WERI-Rb-1 (cell line): ENCODE results near the gene CDKN2C.
"Not testable (repeated sequence)": the region's sequence is repeated elsewhere in the genome, so short reads cannot be mapped to it uniquely, and the experiment has no call there.

Experiments used
- DNase-seq: peaks from one replicate; pipeline ENCODE4 v3.0.0-alpha.2; 2020
- H3K27ac ChIP-seq: fragments of 250-450 bp; sonication (Bioruptor Pico); 2 replicates; pipeline ENCODE4 v1.5.1; 2020; ENCODE audit warnings: mild to moderate bottlenecking, moderate library complexity
- H3K27me3 ChIP-seq: fragments of 250-450 bp; sonication (Bioruptor Pico); 2 replicates; pipeline ENCODE4 v1.5.1; 2021; ENCODE audit warnings: mild to moderate bottlenecking, low read depth, moderate library complexity; ENCODE audit not compliant: insufficient read depth, severe bottlenecking
- H3K36me3 ChIP-seq: fragments of 250-450 bp; sonication (Bioruptor Pico); 2 replicates; pipeline ENCODE4 v1.5.1; 2020; ENCODE audit warnings: mild to moderate bottlenecking, moderate library complexity
- H3K4me3 ChIP-seq: 2 replicates; pipeline ENCODE4 v1.5.1; 2011; ENCODE audit warnings: low read depth, mild to moderate bottlenecking, control low read depth, low read length
- H3K9me3 ChIP-seq: fragments of 250-450 bp; sonication (Bioruptor Pico); 2 replicates; pipeline ENCODE4 v1.5.1; 2021; ENCODE audit warnings: mild to moderate bottlenecking, moderate library complexity; ENCODE audit not compliant: severe bottlenecking
- TF ChIP-seq, protein P1 (sequence below): IDR thresholded peaks from 2 replicates; pipeline ENCODE4 v1.5.1; 2011; ENCODE audit warnings: low read depth, mild to moderate bottlenecking, control low read depth, inconsistent platforms, low read length

Gene CDKN2C

DNA sequence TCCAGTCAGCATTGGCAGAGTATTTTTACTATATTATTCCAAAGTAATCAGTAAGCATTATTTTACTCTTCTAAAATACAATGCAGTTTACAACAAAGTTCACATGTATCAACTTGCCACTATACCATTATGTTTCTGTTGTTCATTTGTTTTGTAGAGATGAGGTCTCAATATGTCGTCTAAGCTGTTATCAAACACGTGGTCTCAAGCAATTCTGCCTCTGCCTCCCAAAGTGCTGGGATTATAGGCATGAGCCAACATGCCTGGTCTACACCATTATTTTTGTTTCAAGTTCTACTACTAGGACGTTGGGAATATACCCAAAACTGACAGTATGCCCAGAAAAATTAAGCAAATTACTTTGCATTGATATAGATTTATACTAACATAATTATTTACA, 29.8 kb upstream of the CDKN2C start:
- H3K27me3 ChIP-seq, result no peaks in the 10 kb centered on the region
- H3K4me3 ChIP-seq, result no peak overlapping the region
- no peak for DNase-seq
- H3K36me3 ChIP-seq, result peaks cover 12% of the 10 kb centered on the region
- no peak overlapping the region for H3K27ac ChIP-seq
- TF ChIP-seq, protein P1, sequence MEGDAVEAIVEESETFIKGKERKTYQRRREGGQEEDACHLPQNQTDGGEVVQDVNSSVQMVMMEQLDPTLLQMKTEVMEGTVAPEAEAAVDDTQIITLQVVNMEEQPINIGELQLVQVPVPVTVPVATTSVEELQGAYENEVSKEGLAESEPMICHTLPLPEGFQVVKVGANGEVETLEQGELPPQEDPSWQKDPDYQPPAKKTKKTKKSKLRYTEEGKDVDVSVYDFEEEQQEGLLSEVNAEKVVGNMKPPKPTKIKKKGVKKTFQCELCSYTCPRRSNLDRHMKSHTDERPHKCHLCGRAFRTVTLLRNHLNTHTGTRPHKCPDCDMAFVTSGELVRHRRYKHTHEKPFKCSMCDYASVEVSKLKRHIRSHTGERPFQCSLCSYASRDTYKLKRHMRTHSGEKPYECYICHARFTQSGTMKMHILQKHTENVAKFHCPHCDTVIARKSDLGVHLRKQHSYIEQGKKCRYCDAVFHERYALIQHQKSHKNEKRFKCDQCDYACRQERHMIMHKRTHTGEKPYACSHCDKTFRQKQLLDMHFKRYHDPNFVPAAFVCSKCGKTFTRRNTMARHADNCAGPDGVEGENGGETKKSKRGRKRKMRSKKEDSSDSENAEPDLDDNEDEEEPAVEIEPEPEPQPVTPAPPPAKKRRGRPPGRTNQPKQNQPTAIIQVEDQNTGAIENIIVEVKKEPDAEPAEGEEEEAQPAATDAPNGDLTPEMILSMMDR, result no peak
- H3K9me3 ChIP-seq, result no peaks in the 10 kb centered on the region

DNA sequence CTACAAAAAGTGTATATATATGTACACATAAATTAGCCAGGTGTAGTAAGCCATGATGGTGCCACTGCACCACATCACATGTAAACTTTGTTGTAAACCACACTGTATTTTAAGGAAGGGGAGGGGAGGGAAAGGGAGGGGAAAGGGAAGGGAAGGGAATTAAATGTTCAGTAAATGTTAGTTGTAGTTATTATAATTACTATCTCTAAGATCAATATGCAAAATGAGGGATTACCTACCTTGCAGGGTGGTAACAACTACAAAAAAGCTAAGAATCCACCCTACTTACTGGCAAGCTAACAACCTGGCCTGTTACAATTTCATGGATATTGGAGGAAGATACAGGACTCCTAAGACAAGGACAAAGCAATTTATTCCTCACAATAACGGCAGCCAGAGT, 27.7 kb upstream of the CDKN2C start:
- Histone ChIP-seq H3K9me3 (no peaks in the 10 kb centered on the region), H3K27me3 (no peaks in the 10 kb centered on the region), H3K36me3 (peaks cover 16% of the 10 kb centered on the region), H3K4me3 (no peak overlapping the region), H3K27ac (no peak overlapping the region)
- TF ChIP-seq, protein P1, result no peak
- no peak for DNase-seq

DNA sequence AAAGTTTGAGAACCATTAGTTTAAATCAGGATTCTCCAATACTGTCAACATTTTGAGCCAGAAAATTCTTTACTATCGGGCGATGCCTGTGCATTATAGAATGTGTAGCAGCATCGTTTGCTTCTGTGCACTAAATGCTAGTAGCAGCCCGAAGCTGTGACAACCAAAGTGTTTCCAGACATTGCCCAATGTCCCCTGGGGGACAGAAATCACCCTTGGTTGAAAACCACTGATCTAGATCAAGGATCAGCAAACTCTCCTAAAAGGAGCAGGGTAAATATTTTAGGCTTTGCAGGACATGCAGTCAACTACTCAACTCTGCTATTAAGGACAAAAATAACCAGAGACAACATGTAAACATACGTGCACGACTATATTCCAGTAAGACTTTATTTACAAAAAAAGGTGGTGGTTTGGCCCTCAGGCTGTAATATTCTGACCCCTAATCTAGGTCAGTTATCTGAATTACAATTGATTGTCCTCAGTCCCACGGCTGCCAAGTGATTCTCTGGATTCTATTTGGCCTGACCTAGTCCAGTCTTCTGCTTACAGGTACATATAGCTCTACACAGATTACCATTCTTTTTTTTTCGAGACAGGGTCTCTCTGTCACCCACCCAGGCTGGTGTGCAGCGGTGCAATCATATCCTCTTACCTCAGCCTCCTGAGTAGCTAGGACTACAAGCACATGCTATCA, 20.6 kb upstream of the CDKN2C start:
- peaks cover 28% of the 10 kb centered on the region for H3K36me3 ChIP-seq
- no peaks in the 10 kb centered on the region for H3K27me3 ChIP-seq
- DNase-seq, result no peak
- TF ChIP-seq, protein P1, result no peak
- no peak overlapping the region for H3K27ac ChIP-seq
- no peaks in the 10 kb centered on the region for H3K9me3 ChIP-seq
- no peak overlapping the region for H3K4me3 ChIP-seq

DNA sequence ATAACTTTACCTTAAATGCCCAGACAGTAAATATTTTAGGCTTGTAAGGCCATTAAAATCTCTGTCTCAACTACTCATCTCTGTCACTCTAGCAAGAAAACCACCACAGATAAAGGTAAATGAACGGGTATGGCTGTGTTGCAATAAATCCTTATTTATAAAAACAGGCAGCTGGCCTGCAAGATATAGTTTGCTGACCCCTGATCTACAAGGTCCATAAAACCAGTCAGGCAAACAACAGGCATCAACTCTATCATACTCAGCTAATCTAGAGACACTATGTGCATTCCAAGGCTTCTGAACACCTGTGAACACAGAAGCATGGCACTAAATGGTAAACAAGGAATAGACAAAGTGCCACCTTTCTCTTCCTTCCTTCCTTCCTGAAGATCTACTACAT, 19.6 kb upstream of the CDKN2C start:
- no peak for DNase-seq

DNA sequence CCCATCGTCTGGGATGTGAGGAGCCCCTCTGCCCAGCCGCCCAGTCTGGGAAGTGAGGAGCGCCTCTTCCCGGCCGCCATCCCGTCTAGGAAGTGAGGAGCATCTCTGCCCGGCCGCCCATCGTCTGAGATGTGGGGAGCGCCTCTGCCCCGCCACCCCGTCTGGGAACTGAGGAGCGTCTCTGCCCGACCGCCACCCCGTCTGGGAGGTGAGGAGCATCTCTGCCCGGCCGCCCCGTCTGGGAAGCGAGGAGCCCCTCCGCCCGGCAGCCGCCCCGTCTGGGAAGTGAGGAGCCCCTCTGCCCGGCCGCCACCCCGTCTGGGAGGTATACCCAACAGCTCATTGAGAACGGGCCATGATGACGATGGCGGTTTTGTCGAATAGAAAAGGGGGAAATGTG, 17.5 kb upstream of the CDKN2C start:
- H3K36me3 ChIP-seq, result peaks cover 45% of the 10 kb centered on the region
- not testable (repeated sequence) for H3K9me3 ChIP-seq, H3K27ac ChIP-seq, H3K27me3 ChIP-seq, H3K4me3 ChIP-seq, DNase-seq

More for the DNA sequence above, 19.6 kb upstream of the CDKN2C start:
- Histone ChIP-seq H3K36me3 (peaks cover 33% of the 10 kb centered on the region), H3K4me3 (no peak overlapping the region), H3K9me3 (no peaks in the 10 kb centered on the region), H3K27ac (no peak overlapping the region), H3K27me3 (no peaks in the 10 kb centered on the region)
- TF ChIP-seq, protein P1, result no peak

DNA sequence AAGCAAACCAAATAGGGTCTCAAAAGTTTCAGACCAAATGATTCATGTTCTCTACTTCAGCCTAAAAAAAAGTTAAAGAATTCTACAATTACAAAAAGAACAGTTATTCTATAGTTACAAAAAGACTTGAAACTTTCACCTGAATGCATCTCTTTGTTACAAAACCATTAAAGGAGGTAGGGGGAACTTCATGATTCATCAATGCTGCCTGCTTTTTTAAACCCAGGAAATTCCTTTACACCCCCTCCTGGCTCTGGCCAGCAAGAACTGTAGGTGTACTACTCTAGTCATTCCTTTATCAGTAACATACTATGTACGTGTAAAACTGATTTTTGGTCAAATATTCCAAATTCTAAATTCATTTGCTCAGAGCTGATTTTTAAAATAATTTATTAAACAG, 14.9 kb upstream of the CDKN2C start:
- H3K36me3 ChIP-seq, result peaks cover 48% of the 10 kb centered on the region
- DNase-seq, result no peak
- H3K4me3 ChIP-seq, result no peak overlapping the region

More for the DNA sequence above, 14.9 kb upstream of the CDKN2C start:
- Histone ChIP-seq H3K9me3 (no peaks in the 10 kb centered on the region), H3K27me3 (no peaks in the 10 kb centered on the region), H3K27ac (no peak overlapping the region)
- TF ChIP-seq, protein P1, result no peak
